ENCODE data around the gene MLC1. TPM values are rescaled to one million over a fixed set of nuclear protein-coding genes. Genes with fewer than 3 reads are reported as not detected.
A peak's percentile ranks its signal among the peaks of the same experiment; 100 is the strongest.

Gene MLC1
- total and polyA plus RNA-seq, 2 of the 4 experiments (the other 2 are of a cell fraction) = 0.10 TPM; not detected in 1

DNA sequence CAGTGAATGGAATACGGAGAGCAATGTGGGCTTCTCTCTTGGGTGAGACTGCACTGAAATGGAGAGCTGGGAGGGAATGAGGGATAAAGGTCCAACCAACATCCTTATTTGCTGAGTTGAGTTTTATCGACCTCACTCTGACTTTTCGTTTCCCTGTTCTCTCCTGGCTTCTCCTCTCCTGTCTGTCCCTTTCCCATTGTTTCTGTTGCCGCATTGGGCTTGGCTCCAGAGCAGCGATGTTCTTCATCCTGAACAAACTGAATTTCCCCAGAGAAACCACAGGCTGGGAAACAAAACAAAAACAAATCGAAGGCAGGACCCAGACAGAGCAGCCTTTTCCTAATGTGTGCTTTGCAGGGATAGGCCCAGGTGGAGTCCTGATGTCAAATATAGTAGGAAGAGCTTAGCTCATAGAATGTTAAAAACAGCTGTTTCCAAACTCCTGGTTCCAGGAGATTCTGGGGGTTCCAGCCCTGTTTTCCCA, 34.6 kb upstream of the MLC1 start:
- Histone ChIP-seq H2AK5ac (ENCODE audit: low read depth, low read length) (peak overlapping the region; percentile 86; the same call in 1 of the 2 replicates), H3K4me1 (ENCODE audit: control insufficient read depth, insufficient read depth, low read length) (peaks cover 19% of the 10 kb centered on the region), H3K4ac (ENCODE audit: low read depth, low read length) (peak overlapping the region; percentile 60; the same call in 1 of the 2 replicates), H3K4me3 (ENCODE audit: insufficient read depth, low read depth, low read length) (no peak overlapping the region), H3K23ac (ENCODE audit: low read depth, low read length) (no peak overlapping the region), H3K14ac (replicated peaks; ENCODE audit: low read depth, low read length) (no peak overlapping the region; the same call in 1 of the 2 replicates), H2BK20ac (ENCODE audit: low read depth, low read length) (peak overlapping the region; percentile 54; the same call in 1 of the 2 replicates), H3K56ac (ENCODE audit: extremely low read depth, insufficient read depth, low read length) (no peak overlapping the region), H2BK15ac (ENCODE audit: low read depth, low read length) (peak overlapping the region; percentile 17; the same call in 1 of the 3 replicates), H3K9me3 (ENCODE audit: control insufficient read depth, insufficient read depth, low read length) (peaks cover 6% of the 10 kb centered on the region), H3K27ac (ENCODE audit: insufficient read depth, low read length) (no peak overlapping the region), H3K9ac (ENCODE audit: low read depth, low read length) (no peak overlapping the region), H2AFZ (replicated peaks; ENCODE audit: low read length, poor library complexity) (no peak overlapping the region), H4K91ac (ENCODE audit: insufficient read depth, low read depth, low read length) (no peak overlapping the region), H3K9me1 (ENCODE audit: insufficient read depth, low read length) (peaks cover 12% of the 10 kb centered on the region), H3K36me3 (ENCODE audit: control insufficient read depth, insufficient read depth, low read length) (peaks cover 10% of the 10 kb centered on the region; the same call in 1 of the 2 replicates), H3K4me2 (ENCODE audit: low read depth, low read length) (no peak overlapping the region), H2BK5ac (ENCODE audit: low read depth, low read length, poor library complexity, severe bottlenecking) (no peak overlapping the region), H3K79me1 (ENCODE audit: low read depth in 1 of 2, low read length in 2 of 2) (peaks cover 0 to 10% of the 10 kb centered on the region in 2 experiments; a peak in 2 of 4 replicates), H3K18ac (ENCODE audit: low read depth, low read length) (no peak overlapping the region; the same call in 1 of the 2 replicates), H4K20me1 (ENCODE audit: insufficient read depth, low read length) (no peaks in the 10 kb centered on the region), H4K5ac (ENCODE audit: low read depth, low read length) (no peak overlapping the region; the same call in 1 of the 2 replicates), H2BK120ac (ENCODE audit: low read depth, low read length) (peak overlapping the region; percentile 4; the same call in 1 of the 2 replicates), H4K8ac (ENCODE audit: low read depth in 2 of 2, low read length in 2 of 2) (0 out of 4 replicates have a peak overlapping the region, but pooled peaks of 1 of the 2 experiments have one; percentile 46), H2AK9ac (replicated peaks; ENCODE audit: low read depth, low read length, poor library complexity) (no peak overlapping the region), H3K27me3 (ENCODE audit: control insufficient read depth, insufficient read depth, low read length) (no peaks in the 10 kb centered on the region)
- no TSS peak for BruUV-seq (replicated peaks)
- peak; percentile 28 for DNase-seq
- in situ Hi-C loops (cut with MboI; ENCODE audit: low sequenced_read_pairs) (no loop called here), dilution Hi-C loops (cut with HindIII; ENCODE audit: low sequenced_read_pairs, unreplicated experiment) (no loop called here), intact Hi-C loops (cut with micrococcal nuclease) (no loop called here)
- TF ChIP-seq, protein P1, sequence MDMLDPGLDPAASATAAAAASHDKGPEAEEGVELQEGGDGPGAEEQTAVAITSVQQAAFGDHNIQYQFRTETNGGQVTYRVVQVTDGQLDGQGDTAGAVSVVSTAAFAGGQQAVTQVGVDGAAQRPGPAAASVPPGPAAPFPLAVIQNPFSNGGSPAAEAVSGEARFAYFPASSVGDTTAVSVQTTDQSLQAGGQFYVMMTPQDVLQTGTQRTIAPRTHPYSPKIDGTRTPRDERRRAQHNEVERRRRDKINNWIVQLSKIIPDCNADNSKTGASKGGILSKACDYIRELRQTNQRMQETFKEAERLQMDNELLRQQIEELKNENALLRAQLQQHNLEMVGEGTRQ (IDR thresholded peaks at IDR 0.05; ENCODE audit: low read depth, low read length) = no peak
- ChIA-PET POLR2A (ENCODE audit: unreplicated experiment) (no interaction called here), CTCF (no interaction called here)
- WGBS, 2 experiments (ENCODE audit: extremely low coverage in 2 of 2, insufficient read length in 1 of 2) = 100% methylated on average over 1 of the region's 6 CpGs; no CpG with 5 or more reads in 1 of the 2 experiments
- ATAC-seq (ENCODE audit: low read depth) = no peak
